Measurements from ENCODE around the gene CMTR2. TPM values are rescaled to one million over a fixed set of nuclear protein-coding genes. Genes with fewer than 3 reads are reported as not detected.

Gene CMTR2
- total RNA-seq, 1 experiment from 2014 or later = 19.4 TPM

GRCh38 chr16:71255721-71256120 lies 33.5 kb downstream of the CMTR2 start:
- H3K4me1 Mint-ChIP-seq (ENCODE audit: low read depth, unreplicated experiment) = no peaks in the 10 kb centered on the region
- BruUV-seq (replicated peaks) = no TSS peak
- peaks cover 15% of the 10 kb centered on the region for H3K27me3 Mint-ChIP-seq (ENCODE audit: insufficient read depth, unreplicated experiment)
- CTCF ChIA-PET = interaction anchor here (0.9 kb wide), 1 partner anchor 56 kb away, joined by 3 read pairs; no protein-coding TSS in a partner anchor
- H3K4me3 ChIP-seq (ENCODE audit: low read depth, low read length) = no peak overlapping the region
- no peak for DNase-seq
- H3K27me3 ChIP-seq (replicated peaks; ENCODE audit: control insufficient read depth, insufficient read depth, low read length) = no peaks in the 10 kb centered on the region
- H3K36me3 Mint-ChIP-seq (ENCODE audit: insufficient read depth, unreplicated experiment) = no peaks in the 10 kb centered on the region
- intact Hi-C loops (cut with micrococcal nuclease; ENCODE audit: unreplicated experiment) = no loop called here
- no peaks in the 10 kb centered on the region for H3K9me3 Mint-ChIP-seq (ENCODE audit: unreplicated experiment)
- TF ChIP-seq CTCF (IDR thresholded peaks at IDR 0.05; ENCODE audit: insufficient read depth in 1 of 2, low read depth in 1 of 2, low read length in 1 of 2, severe bottlenecking in 1 of 2, unreplicated experiment in 1 of 2) = no peak
- H3K4me3 Mint-ChIP-seq (ENCODE audit: unreplicated experiment) = no peak overlapping the region
- H3K27ac Mint-ChIP-seq (ENCODE audit: unreplicated experiment) = no peak overlapping the region
- H3K36me3 ChIP-seq (ENCODE audit: control insufficient read depth, insufficient read depth, low read length) = no peaks in the 10 kb centered on the region
- no peaks in the 10 kb centered on the region for H3K9me3 ChIP-seq
- H3K4me1 ChIP-seq = no peaks in the 10 kb centered on the region
- POLR2A ChIA-PET = interaction anchor here (1.4 kb wide), 1 partner anchor 34 kb away, joined by 3 read pairs; no protein-coding TSS in a partner anchor

- DNase-seq = no peak
- BruUV-seq (replicated peaks) = no TSS peak
- H3K27me3 Mint-ChIP-seq (ENCODE audit: insufficient read depth, unreplicated experiment) = peaks cover 10% of the 10 kb centered on the region
- no peak for TF ChIP-seq CTCF (IDR thresholded peaks at IDR 0.05; ENCODE audit: insufficient read depth in 1 of 2, low read depth in 1 of 2, low read length in 1 of 2, severe bottlenecking in 1 of 2, unreplicated experiment in 1 of 2)
- Histone ChIP-seq H3K9me3 (no peaks in the 10 kb centered on the region), H3K4me1 (no peaks in the 10 kb centered on the region), H3K4me3 (ENCODE audit: low read depth, low read length) (no peak overlapping the region), H3K27me3 (replicated peaks; ENCODE audit: control insufficient read depth, insufficient read depth, low read length) (no peaks in the 10 kb centered on the region), H3K36me3 (ENCODE audit: control insufficient read depth, insufficient read depth, low read length) (no peaks in the 10 kb centered on the region)
- POLR2A ChIA-PET = interaction anchor here (1.4 kb wide), 1 partner anchor 35 kb away, joined by 3 read pairs; no protein-coding TSS in a partner anchor
- no peaks in the 10 kb centered on the region for H3K9me3 Mint-ChIP-seq (ENCODE audit: unreplicated experiment)
- intact Hi-C loops (cut with micrococcal nuclease; ENCODE audit: unreplicated experiment) = no loop called here
- CTCF ChIA-PET = no interaction called here
- H3K36me3 Mint-ChIP-seq (ENCODE audit: insufficient read depth, unreplicated experiment) = no peaks in the 10 kb centered on the region
- no peak overlapping the region for H3K27ac Mint-ChIP-seq (ENCODE audit: unreplicated experiment)
- no peak overlapping the region for H3K4me3 Mint-ChIP-seq (ENCODE audit: unreplicated experiment)
- H3K4me1 Mint-ChIP-seq (ENCODE audit: low read depth, unreplicated experiment) = no peaks in the 10 kb centered on the region
Measured at GRCh38 chr16:71254832-71255525, 34.2 kb downstream of the CMTR2 start.

- intact Hi-C loops (cut with micrococcal nuclease; ENCODE audit: unreplicated experiment) = no loop called here
- H3K4me1 ChIP-seq = no peaks in the 10 kb centered on the region
- POLR2A ChIA-PET = no interaction called here
- TF ChIP-seq CTCF (IDR thresholded peaks at IDR 0.05; ENCODE audit: insufficient read depth in 1 of 2, low read depth in 1 of 2, low read length in 1 of 2, severe bottlenecking in 1 of 2, unreplicated experiment in 1 of 2) = no peak
- Mint-ChIP-seq H3K9me3 (ENCODE audit: unreplicated experiment) (no peaks in the 10 kb centered on the region), H3K36me3 (ENCODE audit: insufficient read depth, unreplicated experiment) (no peaks in the 10 kb centered on the region), H3K4me3 (ENCODE audit: unreplicated experiment) (no peak overlapping the region), H3K4me1 (ENCODE audit: low read depth, unreplicated experiment) (no peaks in the 10 kb centered on the region), H3K27me3 (ENCODE audit: insufficient read depth, unreplicated experiment) (no peaks in the 10 kb centered on the region), H3K27ac (ENCODE audit: unreplicated experiment) (no peak overlapping the region)
- H3K4me3 ChIP-seq (ENCODE audit: low read depth, low read length) = no peak overlapping the region
- CTCF ChIA-PET = interaction anchor here (1.7 kb wide), 1 partner anchor 61 kb away, joined by 8 read pairs; no protein-coding TSS in a partner anchor
- H3K36me3 ChIP-seq (ENCODE audit: control insufficient read depth, insufficient read depth, low read length) = no peaks in the 10 kb centered on the region
- BruUV-seq (replicated peaks) = no TSS peak
- no peaks in the 10 kb centered on the region for H3K9me3 ChIP-seq
- DNase-seq = no peak
- H3K27me3 ChIP-seq (replicated peaks; ENCODE audit: control insufficient read depth, insufficient read depth, low read length) = no peaks in the 10 kb centered on the region
Measured at GRCh38 chr16:71250461-71251235, 38.6 kb downstream of the CMTR2 start.
